ENCODE data around the gene ECI2. TPM values are rescaled to one million over a fixed set of nuclear protein-coding genes. Genes with fewer than 3 reads are reported as not detected.

The ECI2 gene
- total RNA-seq, 1 donor, result 85.1 TPM

DNA sequence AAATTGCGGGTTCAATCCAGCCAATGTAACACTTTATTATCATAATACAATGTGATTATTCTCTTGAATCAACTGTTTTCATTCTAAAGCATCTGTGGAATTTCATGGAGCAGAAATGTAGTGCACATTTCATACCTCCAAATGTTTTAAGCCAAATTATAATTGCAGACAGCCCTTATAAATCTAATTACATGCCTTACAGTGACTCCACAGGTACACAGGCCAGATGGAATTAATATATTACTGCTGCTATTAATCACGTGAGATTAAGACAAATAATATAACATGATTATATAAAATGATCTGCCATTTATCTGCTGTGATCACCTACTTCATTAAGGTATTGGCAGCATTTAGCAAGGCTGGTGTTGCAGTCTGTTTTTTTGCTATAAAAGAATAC is 9.7 kb upstream of the ECI2 start:
- TF ChIP-seq, protein P1, sequence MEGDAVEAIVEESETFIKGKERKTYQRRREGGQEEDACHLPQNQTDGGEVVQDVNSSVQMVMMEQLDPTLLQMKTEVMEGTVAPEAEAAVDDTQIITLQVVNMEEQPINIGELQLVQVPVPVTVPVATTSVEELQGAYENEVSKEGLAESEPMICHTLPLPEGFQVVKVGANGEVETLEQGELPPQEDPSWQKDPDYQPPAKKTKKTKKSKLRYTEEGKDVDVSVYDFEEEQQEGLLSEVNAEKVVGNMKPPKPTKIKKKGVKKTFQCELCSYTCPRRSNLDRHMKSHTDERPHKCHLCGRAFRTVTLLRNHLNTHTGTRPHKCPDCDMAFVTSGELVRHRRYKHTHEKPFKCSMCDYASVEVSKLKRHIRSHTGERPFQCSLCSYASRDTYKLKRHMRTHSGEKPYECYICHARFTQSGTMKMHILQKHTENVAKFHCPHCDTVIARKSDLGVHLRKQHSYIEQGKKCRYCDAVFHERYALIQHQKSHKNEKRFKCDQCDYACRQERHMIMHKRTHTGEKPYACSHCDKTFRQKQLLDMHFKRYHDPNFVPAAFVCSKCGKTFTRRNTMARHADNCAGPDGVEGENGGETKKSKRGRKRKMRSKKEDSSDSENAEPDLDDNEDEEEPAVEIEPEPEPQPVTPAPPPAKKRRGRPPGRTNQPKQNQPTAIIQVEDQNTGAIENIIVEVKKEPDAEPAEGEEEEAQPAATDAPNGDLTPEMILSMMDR (IDR thresholded peaks at IDR 0.05; ENCODE audit: insufficient read depth, low read depth, low read length), result no peak
- no peak overlapping the region for H3K4me3 ChIP-seq (ENCODE audit: low read depth, low read length)

DNA sequence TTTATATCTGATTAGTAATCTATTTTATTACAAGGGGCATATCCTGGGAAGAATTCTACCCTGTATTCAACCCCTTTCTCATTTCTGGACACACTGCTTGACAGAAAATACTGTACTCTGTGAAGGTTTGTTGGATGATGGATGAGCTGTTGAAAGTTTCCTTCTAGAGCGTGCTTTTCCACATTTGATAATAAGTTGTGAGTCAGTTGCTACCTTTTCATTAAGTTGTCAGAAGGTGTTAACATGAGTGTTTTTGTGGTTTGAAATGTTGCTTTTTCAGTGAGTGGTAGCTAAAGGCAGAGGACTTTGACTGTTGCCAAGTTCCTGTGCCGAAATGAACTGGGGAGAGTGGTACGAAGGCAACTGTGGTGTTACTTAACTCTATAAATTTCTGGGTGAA is 3.9 kb upstream of the ECI2 start:
- TF ChIP-seq, protein P1 (IDR thresholded peaks at IDR 0.05; ENCODE audit: insufficient read depth, low read depth, low read length), result no peak
- H3K4me3 ChIP-seq (ENCODE audit: low read depth, low read length), result no peak overlapping the region
- no peak for DNase-seq (ENCODE audit: low read depth)

More for the DNA sequence above, 9.7 kb upstream of the ECI2 start:
- DNase-seq (ENCODE audit: low read depth), result no peak

DNA sequence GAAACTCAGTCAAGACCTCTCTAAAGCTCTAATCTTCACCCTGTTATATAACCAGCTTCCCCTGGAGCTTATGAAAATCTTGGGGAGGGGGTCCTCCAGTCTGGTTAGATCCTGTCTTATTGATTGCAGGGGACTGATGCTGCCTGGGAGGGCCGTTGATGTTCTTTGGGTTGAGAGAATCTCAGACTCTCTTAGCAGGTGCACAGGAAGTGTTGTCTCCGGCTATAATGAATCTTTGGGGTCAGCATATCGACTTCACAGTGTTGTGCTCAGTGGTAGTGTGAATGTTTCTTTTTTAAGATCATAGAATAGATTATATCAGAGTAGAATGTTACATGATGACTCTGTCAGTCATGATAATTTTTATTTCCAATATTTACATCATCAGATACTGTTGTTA is 2.8 kb upstream of the ECI2 start:
- H3K4me3 ChIP-seq (ENCODE audit: low read depth, low read length), result no peak overlapping the region
- TF ChIP-seq, protein P1 (IDR thresholded peaks at IDR 0.05; ENCODE audit: insufficient read depth, low read depth, low read length), result no peak
- no peak for DNase-seq (ENCODE audit: low read depth)

DNA sequence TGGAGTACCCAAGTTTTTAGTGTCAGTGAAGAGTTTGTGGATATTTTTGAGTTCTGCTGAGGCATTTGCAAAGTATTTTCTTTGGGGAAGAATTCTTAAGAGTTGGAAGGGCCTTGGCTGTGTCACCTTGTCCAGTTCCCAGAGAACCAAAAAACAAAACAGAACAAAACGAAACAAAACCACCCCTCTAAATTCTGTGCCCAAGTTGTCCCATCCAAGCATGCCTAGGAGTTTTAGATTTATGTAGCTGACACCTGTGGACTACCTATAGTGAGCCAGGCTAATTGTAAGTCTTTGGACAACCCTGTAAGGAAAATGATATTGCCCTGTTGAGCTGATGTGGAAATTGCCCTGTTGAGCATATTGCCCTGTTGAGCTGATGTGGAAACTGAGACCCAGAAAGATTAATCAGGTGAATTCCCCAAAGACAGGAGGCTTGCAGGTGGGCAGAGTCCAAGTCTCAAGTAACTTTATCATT is 1.0 kb upstream of the ECI2 start:
- TF ChIP-seq, protein P1 (IDR thresholded peaks at IDR 0.05; ENCODE audit: insufficient read depth, low read depth, low read length), result no peak
- H3K4me3 ChIP-seq (ENCODE audit: low read depth, low read length), result peak overlapping the region; percentile 72
- no peak for DNase-seq (ENCODE audit: low read depth)

DNA sequence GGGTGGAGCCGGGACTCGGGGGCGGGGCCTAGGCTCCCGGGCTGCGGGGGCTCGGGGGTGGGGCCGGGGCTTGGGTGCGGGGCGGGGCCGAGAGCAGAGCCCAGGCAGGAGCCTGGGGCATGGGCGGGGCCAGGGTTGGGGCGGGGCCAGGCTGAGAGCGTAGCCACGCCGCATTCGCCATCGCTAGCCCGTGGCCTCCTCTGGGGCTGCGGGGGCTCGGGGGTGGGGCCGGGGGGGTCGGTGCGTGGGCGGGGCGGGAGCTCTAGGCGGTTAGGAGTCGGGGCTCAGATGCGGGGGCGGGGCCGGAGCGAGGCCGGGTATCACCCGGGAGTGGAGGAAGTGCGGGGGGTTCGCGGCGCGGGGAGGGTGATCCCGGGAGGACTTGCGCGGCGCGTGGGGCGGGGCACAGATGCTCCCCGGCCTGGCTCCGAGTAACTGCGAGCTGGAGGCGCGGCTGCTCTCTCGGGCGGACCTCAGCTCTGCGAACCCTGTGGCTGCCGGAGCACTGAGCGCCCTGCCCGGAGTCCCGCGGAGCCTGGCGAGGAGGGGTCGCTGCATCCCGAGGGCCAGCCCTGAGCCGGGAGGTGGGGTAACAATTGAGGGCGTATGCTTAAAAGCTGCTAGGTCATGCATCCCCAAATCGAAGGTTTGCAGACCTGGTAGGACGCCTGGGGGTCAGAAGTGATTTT is 434 bp upstream of the ECI2 start:
- TF ChIP-seq, protein P1 (IDR thresholded peaks at IDR 0.05; ENCODE audit: insufficient read depth, low read depth, low read length), result no peak

DNA sequence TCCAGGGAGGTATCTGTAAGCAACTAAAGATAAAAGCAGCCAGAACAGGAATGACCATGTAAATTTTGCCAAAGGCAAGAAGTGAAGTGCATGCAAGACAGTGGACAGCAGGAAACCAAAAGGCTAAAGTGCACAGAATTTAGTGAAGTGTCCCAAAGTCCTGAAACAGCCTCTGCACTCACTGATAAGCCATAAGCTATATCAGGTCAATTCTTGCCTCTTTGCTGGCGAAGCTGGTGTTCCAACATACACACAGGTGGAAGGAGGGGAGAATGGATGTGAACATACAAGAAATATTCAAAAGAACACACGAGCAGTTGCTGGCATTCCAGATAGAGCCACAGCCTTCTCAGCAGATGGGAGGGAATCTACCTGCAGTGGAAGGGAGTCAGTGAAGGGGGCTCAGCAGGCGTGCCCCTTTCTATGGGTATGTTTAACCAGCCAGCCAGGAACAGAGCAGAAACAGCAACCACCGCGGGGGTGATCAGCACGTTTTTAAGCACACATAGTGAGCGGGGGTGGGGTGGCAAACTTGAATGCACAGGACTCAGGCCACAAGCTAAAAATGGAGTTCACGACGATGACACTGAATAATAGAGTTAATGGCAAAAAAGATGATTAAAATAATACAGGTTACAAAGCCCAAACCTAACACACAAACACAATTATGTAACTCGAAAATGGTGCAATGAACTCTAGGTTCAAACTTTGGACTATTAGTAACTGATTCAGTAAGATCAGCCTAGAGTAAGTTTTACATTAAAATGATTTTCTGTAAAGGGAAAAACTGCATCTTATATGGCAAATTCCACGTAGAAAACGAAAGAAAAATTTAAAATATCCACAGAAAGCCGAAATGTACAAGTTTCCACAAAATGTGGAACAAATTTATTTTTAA is 1.2 kb downstream of the ECI2 start:
- TF ChIP-seq, protein P1 (IDR thresholded peaks at IDR 0.05; ENCODE audit: insufficient read depth, low read depth, low read length), result no peak
- DNase-seq (ENCODE audit: low read depth), result peak; percentile 21
- H3K4me3 ChIP-seq (ENCODE audit: low read depth, low read length), result peak overlapping the region; percentile 89

More for the DNA sequence above, 434 bp upstream of the ECI2 start:
- peak; percentile 97 for DNase-seq (ENCODE audit: low read depth)
- H3K4me3 ChIP-seq (ENCODE audit: low read depth, low read length), result peak overlapping the region; percentile 72

All from fibroblast of villous mesenchyme (primary cell).